H9 (cell line): ENCODE data around the gene YIPF3. TPM values are rescaled to one million over a fixed set of nuclear protein-coding genes. Genes with fewer than 3 reads are reported as not detected.

ENCODE experiments used
- DNase-seq: peaks from one replicate; pipeline ENCODE4 v3.0.0-alpha.2; 2017
- H2AFZ ChIP-seq: one replicate; pipeline ENCODE4 v1.6.1; 2013; ENCODE audit warnings: mild to moderate bottlenecking, low read length, control low read depth, moderate library complexity
- H2AK5ac ChIP-seq: 2 replicates; pipeline ENCODE4 v1.6.1; 2013; ENCODE audit warnings: low read length, control low read depth, mixed read lengths; ENCODE audit not compliant: insufficient read length
- H2BK120ac ChIP-seq: one replicate; pipeline ENCODE4 v1.6.1; 2013; ENCODE audit warnings: low read depth, mild to moderate bottlenecking, low read length, control low read depth, inconsistent platforms; ENCODE audit not compliant: poor library complexity, severe bottlenecking
- H2BK12ac ChIP-seq: 2 replicates; pipeline ENCODE4 v1.6.1; 2013; ENCODE audit warnings: low read length, control low read depth, mixed read lengths, low read depth; ENCODE audit not compliant: insufficient read length
- H2BK15ac ChIP-seq: 2 replicates; pipeline ENCODE4 v1.6.1; 2013; ENCODE audit warnings: low read depth, low read length, control low read depth
- H2BK20ac ChIP-seq: one replicate; pipeline ENCODE4 v1.6.1; 2013; ENCODE audit warnings: low read depth, mild to moderate bottlenecking, low read length, control low read depth, inconsistent platforms; ENCODE audit not compliant: poor library complexity, severe bottlenecking
- H2BK5ac ChIP-seq: 2 replicates; pipeline ENCODE4 v1.6.1; 2013; ENCODE audit warnings: low read length, control low read depth, mixed read lengths; ENCODE audit not compliant: insufficient read length
- H3K14ac ChIP-seq: 2 replicates; pipeline ENCODE4 v1.6.1; 2013; ENCODE audit warnings: low read length, control low read depth; ENCODE audit not compliant: insufficient read depth
- H3K18ac ChIP-seq: 2 replicates; pipeline ENCODE4 v1.6.1; 2013; ENCODE audit warnings: low read depth, mild to moderate bottlenecking, mixed read lengths, low read length, control low read depth; ENCODE audit not compliant: insufficient read length
- H3K23ac ChIP-seq: 2 replicates; pipeline ENCODE4 v1.6.1; 2013; ENCODE audit warnings: low read length, control low read depth, mixed read lengths, low read depth; ENCODE audit not compliant: insufficient read length
- H3K23me2 ChIP-seq: 2 replicates; pipeline ENCODE4 v1.6.1; 2013; ENCODE audit warnings: low read depth, mild to moderate bottlenecking, mixed read lengths, low read length, control low read depth; ENCODE audit not compliant: insufficient read length, poor library complexity, severe bottlenecking
- H3K27ac ChIP-seq: 2 replicates; pipeline ENCODE4 v1.5.1; 2013; ENCODE audit warnings: low read length, control low read depth, mixed read lengths, low read depth; ENCODE audit not compliant: insufficient read length
- H3K27me3 ChIP-seq: 2 replicates; pipeline ENCODE4 v1.6.1; 2013; ENCODE audit warnings: low read length, control low read depth, inconsistent platforms; ENCODE audit not compliant: insufficient read depth
- H3K4ac ChIP-seq: 2 replicates; pipeline ENCODE4 v1.6.1; 2013; ENCODE audit warnings: low read depth, mild to moderate bottlenecking, control low read depth, inconsistent platforms, low read length, moderate library complexity
- H3K4me1 ChIP-seq: 2 replicates; pipeline ENCODE4 v1.6.1; 2013; ENCODE audit warnings: low read length, control low read depth, inconsistent platforms; ENCODE audit not compliant: insufficient read depth
- H3K4me2 ChIP-seq: 2 replicates; pipeline ENCODE4 v1.6.1; 2013; ENCODE audit warnings: low read length, control low read depth, mixed read lengths; ENCODE audit not compliant: insufficient read length, insufficient read depth
- H3K56ac ChIP-seq: 2 replicates; pipeline ENCODE4 v1.6.1; 2013; ENCODE audit warnings: low read depth, mild to moderate bottlenecking, mixed read lengths, low read length, control low read depth; ENCODE audit not compliant: insufficient read length
- H3K79me1 ChIP-seq: 2 replicates; pipeline ENCODE4 v1.6.1; 2013; ENCODE audit warnings: low read depth, mild to moderate bottlenecking, moderate library complexity, low read length, control low read depth, inconsistent platforms; ENCODE audit not compliant: insufficient read depth, poor library complexity, severe bottlenecking
- H3K79me2 ChIP-seq: 2 replicates; pipeline ENCODE4 v1.6.1; 2013; ENCODE audit warnings: low read length, control low read depth, inconsistent platforms; ENCODE audit not compliant: insufficient read depth
- H3K9ac ChIP-seq: 2 replicates; pipeline ENCODE4 v1.6.1; 2013; ENCODE audit warnings: low read length, control low read depth, mixed read lengths; ENCODE audit not compliant: insufficient read length; ENCODE audit errors: extremely low read depth
- H3K9me3 ChIP-seq: one replicate; pipeline ENCODE4 v1.6.1; 2013; ENCODE audit warnings: low read depth, low read length, inconsistent platforms; ENCODE audit not compliant: control insufficient read depth
- H3T11ph ChIP-seq: one replicate; pipeline ENCODE4 v1.6.1; 2013; ENCODE audit warnings: mild to moderate bottlenecking, low read length, control low read depth, inconsistent platforms
- H4K20me1 ChIP-seq: one replicate; pipeline ENCODE4 v1.6.1; 2013; ENCODE audit not compliant: control insufficient read depth, insufficient read length, insufficient read depth
- H4K5ac ChIP-seq: 2 replicates; pipeline ENCODE4 v1.6.1; 2013; ENCODE audit warnings: low read depth, mild to moderate bottlenecking, mixed read lengths, low read length, control low read depth; ENCODE audit not compliant: insufficient read length
- H4K8ac ChIP-seq: replicated peaks from 2 replicates; pipeline ENCODE4 v1.6.1; 2013; ENCODE audit warnings: low read length, control low read depth, mixed read lengths, low read depth; ENCODE audit not compliant: insufficient read length
- H4K91ac ChIP-seq: 2 replicates; pipeline ENCODE4 v1.6.1; 2013; ENCODE audit warnings: low read depth, mild to moderate bottlenecking, moderate library complexity, mixed read lengths, low read length, control low read depth; ENCODE audit not compliant: insufficient read length
- H3K27ac Mint-ChIP-seq, 3 experiments: 2 replicates in 2 of 3; 3 replicates in 1 of 3; pipeline ENCODE4 v1.8.0; 2020 to 2021; ENCODE audit warnings: mixed read lengths in 3 of 3, mild to moderate bottlenecking in 1 of 3, moderate library complexity in 1 of 3
- H3K27me3 Mint-ChIP-seq: 2 replicates; pipeline ENCODE4 v1.8.0; 2021; ENCODE audit warnings: low read depth, mild to moderate bottlenecking, moderate library complexity, mixed read lengths
- H3K36me3 Mint-ChIP-seq, 3 experiments: 2 replicates in 2 of 3; 3 replicates in 1 of 3; pipeline ENCODE4 v1.8.0; 2020 to 2021; ENCODE audit warnings: low read depth in 3 of 3, mixed read lengths in 3 of 3; ENCODE audit not compliant: insufficient read depth in 1 of 3
- H3K4me1 Mint-ChIP-seq, 2 experiments: 2 replicates each; pipeline ENCODE4 v1.8.0; 2020; ENCODE audit warnings: mixed read lengths in 2 of 2
- H3K4me3 Mint-ChIP-seq, 2 experiments: 2 replicates in 1 of 2; 3 replicates in 1 of 2; pipeline ENCODE4 v1.8.0; 2020 to 2021; ENCODE audit warnings: mild to moderate bottlenecking in 2 of 2, mixed read lengths in 2 of 2, moderate library complexity in 1 of 2
- H3K9me3 Mint-ChIP-seq, 2 experiments: 2 replicates in 1 of 2; 3 replicates in 1 of 2; pipeline ENCODE4 v1.8.0; 2020; ENCODE audit warnings: mild to moderate bottlenecking in 2 of 2, mixed read lengths in 2 of 2, moderate library complexity in 1 of 2
- WGBS: extraction: QIAGEN DNeasy Blood & Tissue Kit; methylation state at CpG from one replicate; pipeline ENCODE4 v1.1.7; 2013; ENCODE audit warnings: missing lambda C conversion rate, low lambda C conversion rate, mixed read lengths; ENCODE audit not compliant: insufficient read length; ENCODE audit errors: extremely low coverage; 5-methylcytosine and 5-hydroxymethylcytosine counted together
- total RNA-seq: library from RNA; stranded (reverse); gene quantifications from 2 replicates; pipeline ENCODE4 v1.2.1, GENCODE V29; 2021
- TF ChIP-seq, protein P1 (sequence below): fragments of 200-600 bp; sonication (generic); conservative IDR thresholded peaks from 3 replicates; pipeline ENCODE4 v1.8.0; 2021; ENCODE audit warnings: antibody characterized with exemption, mild to moderate bottlenecking

The YIPF3 gene
- total RNA-seq, 1 experiment from 2014 or later = 84.5 TPM

DNA sequence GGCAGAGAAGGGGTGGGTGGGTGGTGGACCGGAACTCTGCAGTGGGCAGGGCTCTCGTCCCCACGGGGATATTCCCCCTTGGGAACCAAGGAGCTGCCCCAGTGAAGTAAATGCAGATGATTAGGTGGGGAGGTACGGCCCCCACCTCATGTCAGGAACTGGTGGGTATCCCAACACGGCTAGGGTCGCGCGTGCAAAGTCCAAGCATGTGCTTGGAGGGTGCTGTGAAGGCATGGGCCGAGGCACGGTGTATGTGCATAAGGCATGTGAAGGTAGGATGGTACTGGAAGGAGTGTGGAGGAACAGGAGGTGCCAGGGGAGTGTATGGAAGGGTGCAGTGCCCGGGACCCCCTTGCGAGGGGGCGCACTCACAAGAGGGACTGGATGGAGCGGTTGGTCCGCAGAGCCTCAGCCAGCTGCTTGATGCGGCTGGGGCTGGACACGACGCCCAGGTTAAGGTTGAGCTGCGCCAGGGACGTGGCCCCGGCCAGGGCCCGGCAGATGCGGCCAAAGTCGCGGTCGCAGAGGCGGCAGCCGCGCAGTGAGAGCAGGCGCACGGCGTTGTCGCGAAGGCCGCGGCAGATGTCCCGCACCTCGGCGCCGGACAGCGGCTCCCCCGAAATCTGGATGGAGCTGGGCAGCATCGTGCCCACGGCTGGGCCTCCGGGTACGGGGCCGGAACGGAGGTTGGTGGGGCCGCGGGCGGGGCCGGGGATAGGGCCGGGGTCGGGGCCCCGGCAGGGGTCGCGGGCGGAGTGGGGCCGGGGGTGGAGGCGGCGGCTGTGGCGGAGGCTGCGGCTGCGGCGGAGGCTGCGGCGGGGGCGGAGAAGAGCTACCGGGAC is 7.4 kb downstream of the YIPF3 start:
- H3T11ph ChIP-seq = no peak overlapping the region
- H3K79me2 ChIP-seq = no peaks in the 10 kb centered on the region
- peaks cover 21 to 31% of the 10 kb centered on the region in 2 experiments for H3K4me1 Mint-ChIP-seq
- peaks cover 18 to 47% (median 32%) of the 10 kb centered on the region in 3 experiments for H3K36me3 Mint-ChIP-seq
- H4K91ac ChIP-seq = no peak overlapping the region
- no peak overlapping the region for H2AFZ ChIP-seq
- H2AK5ac ChIP-seq = no peak overlapping the region
- H3K18ac ChIP-seq = no peak overlapping the region
- no peak overlapping the region for H3K27ac Mint-ChIP-seq
- H4K20me1 ChIP-seq = no peaks in the 10 kb centered on the region
- no peak overlapping the region for H4K5ac ChIP-seq
- DNase-seq = no peak
- H3K56ac ChIP-seq = no peak overlapping the region
- WGBS = no CpG with 5 or more reads among the region's 69 CpGs
- no peak overlapping the region for H3K14ac ChIP-seq
- H3K4me3 Mint-ChIP-seq = peak overlapping the region; percentile 61 to 86
- no peak overlapping the region for H2BK120ac ChIP-seq
- no peak overlapping the region for H2BK5ac ChIP-seq
- H3K4me1 ChIP-seq = no peaks in the 10 kb centered on the region
- TF ChIP-seq, protein P1, sequence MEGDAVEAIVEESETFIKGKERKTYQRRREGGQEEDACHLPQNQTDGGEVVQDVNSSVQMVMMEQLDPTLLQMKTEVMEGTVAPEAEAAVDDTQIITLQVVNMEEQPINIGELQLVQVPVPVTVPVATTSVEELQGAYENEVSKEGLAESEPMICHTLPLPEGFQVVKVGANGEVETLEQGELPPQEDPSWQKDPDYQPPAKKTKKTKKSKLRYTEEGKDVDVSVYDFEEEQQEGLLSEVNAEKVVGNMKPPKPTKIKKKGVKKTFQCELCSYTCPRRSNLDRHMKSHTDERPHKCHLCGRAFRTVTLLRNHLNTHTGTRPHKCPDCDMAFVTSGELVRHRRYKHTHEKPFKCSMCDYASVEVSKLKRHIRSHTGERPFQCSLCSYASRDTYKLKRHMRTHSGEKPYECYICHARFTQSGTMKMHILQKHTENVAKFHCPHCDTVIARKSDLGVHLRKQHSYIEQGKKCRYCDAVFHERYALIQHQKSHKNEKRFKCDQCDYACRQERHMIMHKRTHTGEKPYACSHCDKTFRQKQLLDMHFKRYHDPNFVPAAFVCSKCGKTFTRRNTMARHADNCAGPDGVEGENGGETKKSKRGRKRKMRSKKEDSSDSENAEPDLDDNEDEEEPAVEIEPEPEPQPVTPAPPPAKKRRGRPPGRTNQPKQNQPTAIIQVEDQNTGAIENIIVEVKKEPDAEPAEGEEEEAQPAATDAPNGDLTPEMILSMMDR = 0 out of 3 replicates have a peak, but pooled peaks have one; percentile 24
- peaks cover 2 to 3% of the 10 kb centered on the region in 2 experiments; a peak in 3 of 5 replicates for H3K9me3 Mint-ChIP-seq
- H3K4ac ChIP-seq = no peak overlapping the region
- no peak overlapping the region for H3K23ac ChIP-seq
- no peak overlapping the region for H2BK15ac ChIP-seq
- H2BK20ac ChIP-seq = no peak overlapping the region
- no peaks in the 10 kb centered on the region for H3K79me1 ChIP-seq
- peaks cover 28% of the 10 kb centered on the region for H3K27me3 Mint-ChIP-seq
- H3K9ac ChIP-seq = no peak overlapping the region
- H3K27ac ChIP-seq = no peak overlapping the region
- no peaks in the 10 kb centered on the region for H3K9me3 ChIP-seq
- H2BK12ac ChIP-seq = no peak overlapping the region
- peaks cover 8% of the 10 kb centered on the region; the same call in 1 of the 2 replicates for H3K27me3 ChIP-seq
- H4K8ac ChIP-seq = no peak overlapping the region
- H3K23me2 ChIP-seq = peaks cover 5% of the 10 kb centered on the region
- H3K4me2 ChIP-seq = peak overlapping the region; percentile 28
